H9 (cell line): ENCODE data around the gene DCAF17. TPM values are rescaled to one million over a fixed set of nuclear protein-coding genes. Genes with fewer than 3 reads are reported as not detected.
"Not testable (repeated sequence)": the region's sequence is repeated elsewhere in the genome, so short reads cannot be mapped to it uniquely, and the experiment has no call there.

Source experiments
- DNase-seq: peaks from one replicate; pipeline ENCODE4 v3.0.0-alpha.2; 2017
- H2AFZ ChIP-seq: one replicate; pipeline ENCODE4 v1.6.1; 2013; ENCODE audit warnings: mild to moderate bottlenecking, low read length, control low read depth, moderate library complexity
- H2AK5ac ChIP-seq: 2 replicates; pipeline ENCODE4 v1.6.1; 2013; ENCODE audit warnings: low read length, control low read depth, mixed read lengths; ENCODE audit not compliant: insufficient read length
- H2BK120ac ChIP-seq: one replicate; pipeline ENCODE4 v1.6.1; 2013; ENCODE audit warnings: low read depth, mild to moderate bottlenecking, low read length, control low read depth, inconsistent platforms; ENCODE audit not compliant: poor library complexity, severe bottlenecking
- H2BK12ac ChIP-seq: 2 replicates; pipeline ENCODE4 v1.6.1; 2013; ENCODE audit warnings: low read length, control low read depth, mixed read lengths, low read depth; ENCODE audit not compliant: insufficient read length
- H2BK15ac ChIP-seq: 2 replicates; pipeline ENCODE4 v1.6.1; 2013; ENCODE audit warnings: low read depth, low read length, control low read depth
- H2BK20ac ChIP-seq: one replicate; pipeline ENCODE4 v1.6.1; 2013; ENCODE audit warnings: low read depth, mild to moderate bottlenecking, low read length, control low read depth, inconsistent platforms; ENCODE audit not compliant: poor library complexity, severe bottlenecking
- H2BK5ac ChIP-seq: 2 replicates; pipeline ENCODE4 v1.6.1; 2013; ENCODE audit warnings: low read length, control low read depth, mixed read lengths; ENCODE audit not compliant: insufficient read length
- H3K14ac ChIP-seq: 2 replicates; pipeline ENCODE4 v1.6.1; 2013; ENCODE audit warnings: low read length, control low read depth; ENCODE audit not compliant: insufficient read depth
- H3K18ac ChIP-seq: 2 replicates; pipeline ENCODE4 v1.6.1; 2013; ENCODE audit warnings: low read depth, mild to moderate bottlenecking, mixed read lengths, low read length, control low read depth; ENCODE audit not compliant: insufficient read length
- H3K23ac ChIP-seq: 2 replicates; pipeline ENCODE4 v1.6.1; 2013; ENCODE audit warnings: low read length, control low read depth, mixed read lengths, low read depth; ENCODE audit not compliant: insufficient read length
- H3K23me2 ChIP-seq: 2 replicates; pipeline ENCODE4 v1.6.1; 2013; ENCODE audit warnings: low read depth, mild to moderate bottlenecking, mixed read lengths, low read length, control low read depth; ENCODE audit not compliant: insufficient read length, poor library complexity, severe bottlenecking
- H3K27ac ChIP-seq: 2 replicates; pipeline ENCODE4 v1.5.1; 2013; ENCODE audit warnings: low read length, control low read depth, mixed read lengths, low read depth; ENCODE audit not compliant: insufficient read length
- H3K27me3 ChIP-seq: 2 replicates; pipeline ENCODE4 v1.6.1; 2013; ENCODE audit warnings: low read length, control low read depth, inconsistent platforms; ENCODE audit not compliant: insufficient read depth
- H3K4ac ChIP-seq: 2 replicates; pipeline ENCODE4 v1.6.1; 2013; ENCODE audit warnings: low read depth, mild to moderate bottlenecking, control low read depth, inconsistent platforms, low read length, moderate library complexity
- H3K4me1 ChIP-seq: 2 replicates; pipeline ENCODE4 v1.6.1; 2013; ENCODE audit warnings: low read length, control low read depth, inconsistent platforms; ENCODE audit not compliant: insufficient read depth
- H3K4me2 ChIP-seq: 2 replicates; pipeline ENCODE4 v1.6.1; 2013; ENCODE audit warnings: low read length, control low read depth, mixed read lengths; ENCODE audit not compliant: insufficient read length, insufficient read depth
- H3K56ac ChIP-seq: 2 replicates; pipeline ENCODE4 v1.6.1; 2013; ENCODE audit warnings: low read depth, mild to moderate bottlenecking, mixed read lengths, low read length, control low read depth; ENCODE audit not compliant: insufficient read length
- H3K79me1 ChIP-seq: 2 replicates; pipeline ENCODE4 v1.6.1; 2013; ENCODE audit warnings: low read depth, mild to moderate bottlenecking, moderate library complexity, low read length, control low read depth, inconsistent platforms; ENCODE audit not compliant: insufficient read depth, poor library complexity, severe bottlenecking
- H3K79me2 ChIP-seq: 2 replicates; pipeline ENCODE4 v1.6.1; 2013; ENCODE audit warnings: low read length, control low read depth, inconsistent platforms; ENCODE audit not compliant: insufficient read depth
- H3K9ac ChIP-seq: 2 replicates; pipeline ENCODE4 v1.6.1; 2013; ENCODE audit warnings: low read length, control low read depth, mixed read lengths; ENCODE audit not compliant: insufficient read length; ENCODE audit errors: extremely low read depth
- H3K9me3 ChIP-seq: one replicate; pipeline ENCODE4 v1.6.1; 2013; ENCODE audit warnings: low read depth, low read length, inconsistent platforms; ENCODE audit not compliant: control insufficient read depth
- H3T11ph ChIP-seq: one replicate; pipeline ENCODE4 v1.6.1; 2013; ENCODE audit warnings: mild to moderate bottlenecking, low read length, control low read depth, inconsistent platforms
- H4K20me1 ChIP-seq: one replicate; pipeline ENCODE4 v1.6.1; 2013; ENCODE audit not compliant: control insufficient read depth, insufficient read length, insufficient read depth
- H4K5ac ChIP-seq: 2 replicates; pipeline ENCODE4 v1.6.1; 2013; ENCODE audit warnings: low read depth, mild to moderate bottlenecking, mixed read lengths, low read length, control low read depth; ENCODE audit not compliant: insufficient read length
- H4K8ac ChIP-seq: replicated peaks from 2 replicates; pipeline ENCODE4 v1.6.1; 2013; ENCODE audit warnings: low read length, control low read depth, mixed read lengths, low read depth; ENCODE audit not compliant: insufficient read length
- H4K91ac ChIP-seq: 2 replicates; pipeline ENCODE4 v1.6.1; 2013; ENCODE audit warnings: low read depth, mild to moderate bottlenecking, moderate library complexity, mixed read lengths, low read length, control low read depth; ENCODE audit not compliant: insufficient read length
- H3K27ac Mint-ChIP-seq, 3 experiments: 2 replicates in 2 of 3; 3 replicates in 1 of 3; pipeline ENCODE4 v1.8.0; 2020 to 2021; ENCODE audit warnings: mixed read lengths in 3 of 3, mild to moderate bottlenecking in 1 of 3, moderate library complexity in 1 of 3
- H3K27me3 Mint-ChIP-seq: 2 replicates; pipeline ENCODE4 v1.8.0; 2021; ENCODE audit warnings: low read depth, mild to moderate bottlenecking, moderate library complexity, mixed read lengths
- H3K36me3 Mint-ChIP-seq, 3 experiments: 2 replicates in 2 of 3; 3 replicates in 1 of 3; pipeline ENCODE4 v1.8.0; 2020 to 2021; ENCODE audit warnings: low read depth in 3 of 3, mixed read lengths in 3 of 3; ENCODE audit not compliant: insufficient read depth in 1 of 3
- H3K4me1 Mint-ChIP-seq, 2 experiments: 2 replicates each; pipeline ENCODE4 v1.8.0; 2020; ENCODE audit warnings: mixed read lengths in 2 of 2
- H3K4me3 Mint-ChIP-seq, 2 experiments: 2 replicates in 1 of 2; 3 replicates in 1 of 2; pipeline ENCODE4 v1.8.0; 2020 to 2021; ENCODE audit warnings: mild to moderate bottlenecking in 2 of 2, mixed read lengths in 2 of 2, moderate library complexity in 1 of 2
- H3K9me3 Mint-ChIP-seq, 2 experiments: 2 replicates in 1 of 2; 3 replicates in 1 of 2; pipeline ENCODE4 v1.8.0; 2020; ENCODE audit warnings: mild to moderate bottlenecking in 2 of 2, mixed read lengths in 2 of 2, moderate library complexity in 1 of 2
- CTCF ChIP-seq: fragments of 200-600 bp; sonication (generic); conservative IDR thresholded peaks from 3 replicates; pipeline ENCODE4 v1.8.0; 2021; ENCODE audit warnings: antibody characterized with exemption, mild to moderate bottlenecking
- WGBS: extraction: QIAGEN DNeasy Blood & Tissue Kit; methylation state at CpG from one replicate; pipeline ENCODE4 v1.1.7; 2013; ENCODE audit warnings: missing lambda C conversion rate, low lambda C conversion rate, mixed read lengths; ENCODE audit not compliant: insufficient read length; ENCODE audit errors: extremely low coverage; 5-methylcytosine and 5-hydroxymethylcytosine counted together
- total RNA-seq: library from RNA; stranded (reverse); gene quantifications from 2 replicates; pipeline ENCODE4 v1.2.1, GENCODE V29; 2021

Gene DCAF17
- total RNA-seq, 1 experiment from 2014 or later = 28.1 TPM

GRCh38 chr2:171530378-171530777, 96.4 kb downstream of the DCAF17 start:
- H3K9ac ChIP-seq = no peak overlapping the region
- no peaks in the 10 kb centered on the region for H3K79me2 ChIP-seq
- no peak overlapping the region for H4K8ac ChIP-seq
- H2AFZ ChIP-seq = no peak overlapping the region
- H2BK120ac ChIP-seq = no peak overlapping the region
- no peak overlapping the region for H3K18ac ChIP-seq
- H3K4me1 Mint-ChIP-seq = no peaks in the 10 kb centered on the region
- H3K14ac ChIP-seq = no peak overlapping the region
- H3K27me3 Mint-ChIP-seq = no peaks in the 10 kb centered on the region
- H4K20me1 ChIP-seq = no peaks in the 10 kb centered on the region
- no peak overlapping the region for H2AK5ac ChIP-seq
- H4K5ac ChIP-seq = no peak overlapping the region
- no peaks in the 10 kb centered on the region for H3K9me3 ChIP-seq
- H3K36me3 Mint-ChIP-seq = peaks cover 7 to 10% (median 7%) of the 10 kb centered on the region in 3 experiments
- no peaks in the 10 kb centered on the region for H3K27me3 ChIP-seq
- no peak overlapping the region for H3K4ac ChIP-seq
- H3K27ac ChIP-seq = no peak overlapping the region
- H3K4me3 Mint-ChIP-seq = no peak overlapping the region
- H3K4me1 ChIP-seq = no peaks in the 10 kb centered on the region
- no peak for TF ChIP-seq CTCF
- H2BK15ac ChIP-seq = no peak overlapping the region
- no CpG with 5 or more reads among the region's 4 CpGs for WGBS
- no peak overlapping the region for H3K27ac Mint-ChIP-seq
- H2BK20ac ChIP-seq = no peak overlapping the region
- H3T11ph ChIP-seq = no peak overlapping the region
- H2BK12ac ChIP-seq = no peak overlapping the region
- peaks cover 0 to 8% of the 10 kb centered on the region in 2 experiments; a peak in 2 of 5 replicates for H3K9me3 Mint-ChIP-seq
- H3K79me1 ChIP-seq = no peaks in the 10 kb centered on the region
- H3K23me2 ChIP-seq = no peaks in the 10 kb centered on the region
- H4K91ac ChIP-seq = no peak overlapping the region
- no peak overlapping the region for H3K56ac ChIP-seq
- H3K23ac ChIP-seq = no peak overlapping the region
- H3K4me2 ChIP-seq = no peak overlapping the region
- DNase-seq = no peak
- no peak overlapping the region for H2BK5ac ChIP-seq

- H3K27ac ChIP-seq, H4K8ac ChIP-seq, H3K4me3 Mint-ChIP-seq: not testable (repeated sequence)
Observed at GRCh38 chr2:171530859-171531258, 96.8 kb downstream of the DCAF17 start.

More at GRCh38 chr2:171530859-171531258, 96.8 kb downstream of the DCAF17 start:
- H3K23ac ChIP-seq, H3K23me2 ChIP-seq, H3K9me3 ChIP-seq, H4K20me1 ChIP-seq, H2BK15ac ChIP-seq, H3K79me1 ChIP-seq, H3K27me3 ChIP-seq, H2AK5ac ChIP-seq, H3K4me1 Mint-ChIP-seq, H3K9me3 Mint-ChIP-seq, H3K4me2 ChIP-seq, H3K18ac ChIP-seq, DNase-seq, H3K4me1 ChIP-seq, H2BK12ac ChIP-seq, H4K5ac ChIP-seq, H3K14ac ChIP-seq, H3K56ac ChIP-seq, H3K79me2 ChIP-seq, H2BK5ac ChIP-seq, H2AFZ ChIP-seq, H2BK120ac ChIP-seq, H3K27me3 Mint-ChIP-seq, H3K27ac Mint-ChIP-seq, H3K9ac ChIP-seq, H4K91ac ChIP-seq, H3K4ac ChIP-seq, H3T11ph ChIP-seq, H2BK20ac ChIP-seq: not testable (repeated sequence)
- H3K36me3 Mint-ChIP-seq = peaks cover 7 to 10% (median 7%) of the 10 kb centered on the region in 3 experiments
- no CpG with 5 or more reads among the region's 1 CpG for WGBS
